GM12878 (cell line): Measurements from ENCODE around the gene LRIT1. TPM values are rescaled to one million over a fixed set of nuclear protein-coding genes. Genes with fewer than 3 reads are reported as not detected.

Source experiments
- ATAC-seq: fragments of 200-7000 bp; cut with Tn5 transposase; 3 replicates; pipeline ENCODE4 v1.9.1; 2020; ENCODE audit warnings: mild to moderate bottlenecking, moderate library complexity
- BruUV-seq: library from RNA; stranded (reverse); fragments of 400-500 nt; replicated peaks from 2 replicates; lab custom pipeline; 2021; lab: Mats Ljungman, UMichigan
- CTCF ChIA-PET: fragments of 300-600 bp; sonication (Branson Sonifier 250); formaldehyde crosslinking; extraction: SDS; loops from one replicate; lab custom pipeline; 2021; ENCODE audit warnings: inconsistent platforms; lab: Yijun Ruan, JAX
- POLR2A ChIA-PET: fragments of 350-600 bp; formaldehyde crosslinking; extraction: SDS; loops from one replicate; lab custom pipeline; 2021; ENCODE audit warnings: inconsistent platforms; lab: Charles Lee
- RAD21 ChIA-PET: fragments of 300-600 bp; sonication (Branson Sonifier 250); formaldehyde crosslinking; loops from one replicate; lab custom pipeline; 2023; ENCODE audit warnings: antibody characterized with exemption; ENCODE audit not compliant: unreplicated experiment; lab: Charles Lee
- SMC1A ChIA-PET: fragments of 300-600 bp; sonication (Branson Sonifier 250); formaldehyde crosslinking; loops from one replicate; lab custom pipeline; 2023; ENCODE audit not compliant: unreplicated experiment, uncharacterized antibody; lab: Charles Lee
- DNase-seq: peaks from one replicate; pipeline ENCODE4 v3.0.0-alpha.2; 2011; ENCODE audit warnings: low read depth, low spot score
- FAIRE-seq: peaks from 3 replicates; lab custom pipeline; 2011; peaks lifted over from hg19 to GRCh38; lab: Jason Lieb, UNC
- H2AFZ ChIP-seq: 2 replicates; pipeline ENCODE4 v1.6.0; 2011; ENCODE audit warnings: low read depth, low read length, control low read depth; ENCODE audit not compliant: control insufficient read depth
- H3K27ac ChIP-seq: 2 replicates; pipeline ENCODE4 v1.5.1; 2011; ENCODE audit warnings: control low read depth; ENCODE audit not compliant: control insufficient read depth, insufficient read depth
- H3K27me3 ChIP-seq, 2 experiments: replicated peaks in 1 of 2; 2 replicates each; pipeline versions ENCODE4 v1.6.0 to v1.6.1; 2011; ENCODE audit warnings: low read length in 1 of 2; ENCODE audit not compliant: control insufficient read depth in 2 of 2, insufficient read depth in 2 of 2
- H3K36me3 ChIP-seq, 2 experiments: 2 replicates each; pipeline ENCODE4 v1.5.1; 2011; ENCODE audit warnings: low read length in 1 of 2; ENCODE audit not compliant: control insufficient read depth in 2 of 2, insufficient read depth in 2 of 2
- H3K4me1 ChIP-seq: 2 replicates; pipeline ENCODE4 v1.6.1; 2011; ENCODE audit warnings: mild to moderate bottlenecking, low read length, moderate library complexity, mixed read lengths; ENCODE audit not compliant: control insufficient read depth, insufficient read depth
- H3K4me2 ChIP-seq: 2 replicates; pipeline ENCODE4 v1.6.0; 2011; ENCODE audit warnings: control low read depth; ENCODE audit not compliant: control insufficient read depth, insufficient read depth
- H3K4me3 ChIP-seq: fragments of 200-600 bp; sonication (generic); 2 replicates; pipeline ENCODE4 v1.5.1; 2016
- H3K79me2 ChIP-seq: 2 replicates; pipeline ENCODE4 v1.6.0; 2011; ENCODE audit warnings: low read length; ENCODE audit not compliant: control insufficient read depth, insufficient read depth
- H3K9ac ChIP-seq: 2 replicates; pipeline ENCODE4 v1.8.0; 2011; ENCODE audit warnings: low read length, control low read depth, mixed read lengths; ENCODE audit not compliant: control insufficient read depth, insufficient read depth
- H3K9me3 ChIP-seq: replicated peaks from 3 replicates; pipeline ENCODE4 v1.5.1; 2011; ENCODE audit warnings: mild to moderate bottlenecking, low read length; ENCODE audit not compliant: control insufficient read depth, insufficient read depth
- H4K20me1 ChIP-seq: 2 replicates; pipeline ENCODE4 v1.6.0; 2011; ENCODE audit not compliant: control insufficient read depth, insufficient read depth
- BACH1 ChIP-seq: fragments of 450-650 bp; IDR thresholded peaks from 2 replicates; pipeline ENCODE4 v1.6.1; 2017; ENCODE audit warnings: mild to moderate bottlenecking, borderline replicate concordance
- BRCA1 ChIP-seq: IDR thresholded peaks from 2 replicates; pipeline ENCODE4 v1.6.1; 2011; ENCODE audit warnings: low read depth, low read length, improper control_type of control experiment
- CEBPZ ChIP-seq: fragments of 150-350 bp; IDR thresholded peaks from 2 replicates; pipeline ENCODE4 v1.6.1; 2016; ENCODE audit warnings: low read depth, low read length
- E4F1 ChIP-seq: fragments of 450-650 bp; IDR thresholded peaks from 2 replicates; pipeline ENCODE4 v1.6.1; 2018; ENCODE audit warnings: borderline replicate concordance, mild to moderate bottlenecking; ENCODE audit not compliant: partially characterized antibody
- EED ChIP-seq: sonication (generic); IDR thresholded peaks from 2 replicates; pipeline ENCODE4 v1.6.1; 2016; ENCODE audit warnings: antibody characterized with exemption, low read depth
- EP300 ChIP-seq, 2 experiments: fragments of 150-350 bp in 1 of 2; IDR thresholded peaks; 2 replicates each; pipeline ENCODE4 v1.6.1; 2011 to 2012; ENCODE audit warnings: low read depth in 2 of 2, low read length in 2 of 2, borderline replicate concordance in 1 of 2, improper control_type of control experiment in 1 of 2, inconsistent platforms in 1 of 2; ENCODE audit not compliant: control insufficient read depth in 1 of 2
- ETV6 ChIP-seq, 2 experiments: fragments of 450-650 bp in 1 of 2; IDR thresholded peaks in 1 of 2; conservative IDR thresholded peaks in 1 of 2; 2 replicates each; pipeline ENCODE4 v1.6.1; 2014; ENCODE audit warnings: antibody characterized with exemption in 1 of 2, borderline replicate concordance in 1 of 2, low read depth in 1 of 2, mild to moderate bottlenecking in 1 of 2, moderate library complexity in 1 of 2
- FOS ChIP-seq: IDR thresholded peaks from 3 replicates; pipeline ENCODE4 v1.6.1; 2011; ENCODE audit warnings: borderline replicate concordance; ENCODE audit not compliant: insufficient read length; ENCODE audit errors: extremely low read depth
- RFX5 ChIP-seq: IDR thresholded peaks from 2 replicates; pipeline ENCODE4 v1.6.1; 2011; ENCODE audit warnings: low read depth, low read length, improper control_type of control experiment
- SREBF1 ChIP-seq: IDR thresholded peaks from 2 replicates; pipeline ENCODE4 v1.6.1; 2012; ENCODE audit warnings: mild to moderate bottlenecking, low read length
- ZNF592 ChIP-seq: fragments of 450-650 bp; IDR thresholded peaks from 2 replicates; pipeline ENCODE4 v1.6.1; 2017; ENCODE audit warnings: mild to moderate bottlenecking, moderate library complexity
- WGBS: methylation state at CpG from one replicate; pipeline ENCODE4 v1.1.6; 2016; ENCODE audit warnings: low lambda C conversion rate; ENCODE audit not compliant: insufficient replicate concordance, insufficient coverage; ENCODE audit errors: missing lambda C conversion rate; 5-methylcytosine and 5-hydroxymethylcytosine counted together
- in situ Hi-C: fragments of 300-500 bp; cut with MboI; formaldehyde crosslinking; loops from 9 replicates; pipeline ENCODE4 v1.14.3; 2018; ENCODE audit warnings: mixed read lengths
- intact Hi-C: fragments of 100-400 bp; cut with micrococcal nuclease; formaldehyde crosslinking; loops from one replicate; pipeline ENCODE4 v1.14.2; 2022; ENCODE audit not compliant: unreplicated experiment
- polyA plus RNA-seq, 11 experiments: library from polyadenylated mRNA; depleted of rRNA in 4 of 11; unstranded in 6 of 11; stranded (reverse) in 5 of 11; fragments of >200 nt; fragmentation: Nextera tagmentation in 4 of 11; fragmentation: Illumina TruSeq in 1 of 11; extraction: Ambion mirVana in 4 of 11; extraction: Trizol in 1 of 11; gene quantifications; 1 replicate in 1 of 11; 2 replicates in 10 of 11; pipeline versions ENCODE4 v1.2.1 to v1.2.3, GENCODE V29; 2011 to 2016; ENCODE audit warnings: inconsistent platforms in 2 of 11, missing spikeins in 2 of 11, low read depth in 1 of 11
- total RNA-seq, 4 experiments: library from RNA; depleted of rRNA in 3 of 4; stranded (reverse); fragments of >200 nt in 3 of 4; fragmentation: Illumina TruSeq in 1 of 4; extraction: Trizol in 1 of 4; gene quantifications; 2 replicates each; pipeline versions ENCODE4 v1.2.1 to v1.2.3, GENCODE V29; 2013 to 2021

Gene LRIT1
- total and polyA plus RNA-seq, 10 of the 15 experiments (the other 5 are each of a cell fraction or from before 2014, with no cell fraction given) = not detected

- ATAC-seq = no peak
- no peaks in the 10 kb centered on the region for H3K36me3 ChIP-seq
- no peak overlapping the region for H3K4me2 ChIP-seq
- H3K4me1 ChIP-seq = no peaks in the 10 kb centered on the region
- no peaks in the 10 kb centered on the region for H4K20me1 ChIP-seq
- WGBS = 52% methylated on average over 1 of the region's 1 CpG
- ChIA-PET POLR2A (no interaction called here), RAD21 (interaction anchor here (1.9 kb wide), 1 partner anchor 20 kb away, joined by 6 read pairs; no protein-coding TSS in a partner anchor), CTCF (interaction anchor here (1.2 to 1.8 kb wide), 2 partner anchors 20 to 252 kb away, joined by 4 read pairs; no protein-coding TSS in a partner anchor), SMC1A (no interaction called here)
- H3K27ac ChIP-seq = no peak overlapping the region
- H2AFZ ChIP-seq = no peak overlapping the region
- intact Hi-C loops (no loop called here), in situ Hi-C loops (no loop called here)
- DNase-seq = no peak
- FAIRE-seq = no peak
- no TSS peak for BruUV-seq
- no peak overlapping the region for H3K4me3 ChIP-seq
- no peak overlapping the region for H3K9ac ChIP-seq
- H3K79me2 ChIP-seq = no peaks in the 10 kb centered on the region
- H3K9me3 ChIP-seq = no peaks in the 10 kb centered on the region
- H3K27me3 ChIP-seq = no peaks in the 10 kb centered on the region; a peak in 1 of 4 replicates
- TF ChIP-seq E4F1 (no peak), SREBF1 (no peak), RFX5 (no peak), ZNF592 (no peak), EED (no peak), FOS (no peak), CEBPZ (no peak), BRCA1 (no peak), BACH1 (no peak), ETV6 (conservative IDR thresholded peaks at IDR 0.05 in 1 of 2, IDR thresholded peaks at IDR 0.05 in 1 of 2; ENCODE audit: borderline replicate concordance in 1 of 2, low read depth in 1 of 2) (no peak), EP300 (IDR thresholded peaks at IDR 0.05; ENCODE audit: borderline replicate concordance in 1 of 2, control insufficient read depth in 1 of 2, low read depth in 2 of 2, low read length in 2 of 2) (no peak)
These were observed 46.8 kb upstream of the LRIT1 start for GRCh38 chr10:84288151-84288550.
